ENCODE results near the gene DPP4.

The DPP4 gene

DNA sequence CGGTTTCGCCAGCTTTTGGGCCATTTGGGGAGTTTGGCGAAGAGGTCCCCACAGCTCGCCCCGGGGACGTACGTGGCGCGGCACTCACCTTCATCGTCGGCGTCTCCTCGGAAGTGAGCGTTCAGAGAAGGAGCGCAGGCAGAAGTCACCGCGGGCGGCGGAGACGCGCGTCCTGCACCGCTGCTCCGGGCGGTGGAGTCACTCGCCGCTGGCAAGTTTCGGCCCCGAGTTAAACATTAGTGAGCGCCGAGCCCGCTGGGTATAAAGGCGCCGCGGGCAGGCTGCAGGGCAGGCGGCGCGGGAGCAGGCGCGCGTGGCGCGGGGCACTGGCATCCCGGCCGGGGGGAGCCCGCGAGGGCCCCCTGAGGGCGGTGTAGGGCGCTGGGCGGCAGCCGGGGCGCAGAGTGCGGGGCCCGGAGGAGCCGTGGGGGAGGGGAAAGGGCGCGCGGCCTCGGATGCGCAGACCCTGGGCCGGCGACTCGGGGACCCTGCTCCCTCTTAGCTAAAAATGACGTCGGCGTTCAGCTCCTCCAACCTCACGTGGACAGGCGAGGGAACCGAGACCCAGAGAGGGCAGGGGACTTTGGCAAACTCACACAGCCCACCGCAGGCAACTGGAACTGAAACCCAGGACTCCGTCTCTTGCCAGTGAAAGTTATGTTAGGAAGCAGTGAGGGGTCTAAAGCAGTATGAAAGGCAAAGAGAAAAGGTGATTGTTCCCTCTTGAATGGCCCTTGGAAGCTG is at the start of gene DPP4:
DPP4 (minus strand) TSS at position 328 of the 744 bp plus-strand sequence; CDS start at position 94, 234 bp downstream.
- peak; percentile 28 for DNase-seq

DNA sequence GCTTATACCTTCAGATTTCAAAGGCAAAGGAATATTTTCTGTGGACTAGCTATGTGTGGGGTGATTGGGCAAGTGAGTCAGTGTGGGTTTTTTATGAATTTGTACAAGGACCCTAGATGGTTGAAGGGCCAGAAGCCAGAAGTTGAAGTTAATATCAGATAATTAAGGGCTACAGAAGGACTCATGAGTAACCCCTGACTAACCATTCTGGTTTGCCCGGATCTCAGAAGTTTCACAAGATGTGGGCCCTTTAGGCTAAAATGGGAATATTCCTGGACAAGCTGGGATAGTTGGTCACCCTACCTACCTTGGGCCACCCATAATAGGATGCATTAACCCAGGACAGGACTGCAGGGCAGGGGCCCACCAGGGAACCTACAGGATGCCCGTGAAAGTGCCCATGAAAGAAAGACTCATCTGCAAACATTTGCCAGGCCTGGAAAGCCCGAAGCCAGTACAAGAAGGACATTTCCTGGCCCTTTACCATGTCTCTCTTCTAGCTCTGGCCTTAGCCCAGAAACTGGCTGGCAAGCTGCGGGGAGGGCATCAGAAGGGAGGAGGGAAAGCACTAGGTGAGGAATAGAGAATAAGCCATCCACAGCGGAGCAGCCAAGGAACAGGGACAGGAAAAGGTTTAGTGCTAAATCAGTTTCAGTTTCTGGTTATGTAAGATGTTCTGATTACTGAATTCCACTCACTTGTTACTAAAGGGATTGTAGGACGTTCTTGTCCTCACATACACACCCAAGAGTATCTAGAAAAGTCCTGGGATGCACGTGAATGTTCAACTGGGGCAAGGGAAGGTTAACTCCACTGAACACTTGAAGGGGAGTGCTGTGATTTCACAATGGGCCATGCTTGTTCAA is 44.4 kb upstream of the DPP4 start:
- DNase-seq = peak; percentile 95

DNA sequence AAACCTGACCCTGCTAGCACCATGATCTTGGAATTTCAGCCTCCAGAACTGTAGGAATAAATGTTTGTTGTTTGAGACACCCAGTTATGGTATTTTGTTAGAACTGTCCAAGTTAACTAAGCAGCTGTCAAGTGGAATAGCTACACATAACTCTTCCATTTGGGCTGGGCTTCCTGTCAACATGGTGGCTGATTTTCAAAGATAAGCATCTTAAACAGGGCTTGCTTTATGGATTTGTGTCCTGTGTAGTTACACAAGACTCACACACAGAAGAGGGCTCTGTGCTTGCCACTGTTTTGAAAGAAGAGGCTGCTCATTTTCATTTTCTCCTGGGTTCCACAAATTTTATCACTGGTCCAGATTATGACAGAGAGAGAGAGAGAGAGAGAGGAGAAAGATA is 42.3 kb upstream of the DPP4 start:
- DNase-seq = no peak

DNA sequence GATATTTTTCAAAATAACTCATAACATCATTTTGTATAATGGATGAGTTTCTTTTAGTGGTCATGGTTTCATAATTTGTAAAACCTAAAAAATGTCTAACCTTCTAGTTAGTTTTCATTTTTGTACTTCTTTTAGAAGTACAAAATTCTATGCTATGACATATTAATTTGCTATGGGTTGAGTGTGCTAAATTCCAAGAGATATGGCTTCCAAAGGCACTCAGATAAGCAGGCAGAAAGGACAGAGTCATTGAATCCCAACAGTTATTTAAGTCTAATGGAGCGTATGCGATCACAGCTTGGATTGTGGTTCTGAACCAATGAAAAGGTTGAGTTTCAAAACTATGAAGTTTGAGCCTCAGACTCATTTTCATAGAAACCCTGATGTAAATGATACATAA is 41.1 kb upstream of the DPP4 start:
- DNase-seq = no peak

DNA sequence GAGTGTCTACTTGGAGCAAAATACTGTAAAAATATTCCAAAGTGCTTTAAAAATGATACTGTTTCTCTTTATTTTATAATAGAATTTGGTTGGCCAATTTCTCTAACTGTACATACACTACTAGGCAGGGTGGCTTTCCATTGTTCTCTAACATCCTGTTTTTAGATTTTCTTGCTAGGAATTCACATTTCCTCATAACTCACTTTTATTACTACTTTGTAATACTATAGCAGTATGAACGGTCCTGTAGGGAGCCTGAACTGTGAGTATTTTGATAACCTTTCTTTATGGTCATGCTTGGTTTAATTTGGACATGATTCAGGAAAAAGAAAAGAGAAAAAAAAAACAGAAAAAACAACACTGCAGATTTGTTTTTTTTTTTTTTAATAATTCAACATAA is 40.3 kb upstream of the DPP4 start:
- DNase-seq = no peak

DNA sequence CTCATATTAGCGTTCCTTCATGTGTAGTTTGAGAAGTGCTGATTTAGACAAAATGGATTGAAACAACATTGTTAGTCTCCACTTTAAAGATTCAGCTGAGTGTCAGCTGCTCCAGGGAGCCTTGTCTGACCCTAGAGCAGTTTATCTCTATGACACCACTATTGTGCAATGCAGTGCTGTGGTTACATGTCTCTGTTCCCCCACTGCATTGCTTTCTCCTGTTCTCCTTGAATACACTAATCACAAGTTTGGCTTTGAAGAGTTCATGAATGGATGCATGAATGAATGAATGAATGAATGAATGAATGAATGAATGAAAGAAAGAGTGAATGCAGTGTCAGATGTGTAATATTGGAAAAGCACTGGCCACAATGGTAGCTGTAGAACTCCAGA is 39.8 kb upstream of the DPP4 start:
- DNase-seq = peak; percentile 81

DNA sequence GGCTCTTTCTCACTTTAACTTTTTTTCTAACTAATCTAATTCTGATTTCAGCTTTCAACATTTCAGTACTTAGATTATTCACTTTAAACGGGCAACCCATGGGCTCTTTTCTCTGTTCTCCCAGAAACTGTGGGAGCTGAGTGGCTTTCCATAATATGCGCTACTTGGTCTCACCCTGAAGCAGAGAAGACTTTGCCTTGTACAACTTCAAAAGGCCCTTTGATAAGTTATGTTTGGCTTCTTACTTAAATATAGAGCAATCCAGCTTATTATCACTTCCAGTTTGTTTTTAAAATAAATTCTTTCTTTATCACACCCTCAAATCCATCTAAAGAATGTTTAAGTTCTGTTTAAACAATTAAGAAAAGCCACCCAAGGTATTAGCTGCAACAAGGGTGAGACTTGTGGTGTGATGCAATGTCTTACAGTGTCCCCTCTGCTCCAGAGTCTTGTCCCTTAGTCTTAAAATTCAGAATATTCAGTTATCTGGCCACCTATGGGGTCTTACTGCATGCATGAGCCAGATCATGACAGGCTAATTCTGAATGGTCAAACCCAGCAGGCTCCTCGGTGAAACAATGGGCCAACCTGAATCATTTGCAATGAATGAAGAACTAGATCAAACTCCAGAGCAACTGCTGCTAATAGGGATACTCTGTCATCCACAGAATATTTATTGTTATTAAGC is 39.2 kb upstream of the DPP4 start:
- DNase-seq = no peak

DNA sequence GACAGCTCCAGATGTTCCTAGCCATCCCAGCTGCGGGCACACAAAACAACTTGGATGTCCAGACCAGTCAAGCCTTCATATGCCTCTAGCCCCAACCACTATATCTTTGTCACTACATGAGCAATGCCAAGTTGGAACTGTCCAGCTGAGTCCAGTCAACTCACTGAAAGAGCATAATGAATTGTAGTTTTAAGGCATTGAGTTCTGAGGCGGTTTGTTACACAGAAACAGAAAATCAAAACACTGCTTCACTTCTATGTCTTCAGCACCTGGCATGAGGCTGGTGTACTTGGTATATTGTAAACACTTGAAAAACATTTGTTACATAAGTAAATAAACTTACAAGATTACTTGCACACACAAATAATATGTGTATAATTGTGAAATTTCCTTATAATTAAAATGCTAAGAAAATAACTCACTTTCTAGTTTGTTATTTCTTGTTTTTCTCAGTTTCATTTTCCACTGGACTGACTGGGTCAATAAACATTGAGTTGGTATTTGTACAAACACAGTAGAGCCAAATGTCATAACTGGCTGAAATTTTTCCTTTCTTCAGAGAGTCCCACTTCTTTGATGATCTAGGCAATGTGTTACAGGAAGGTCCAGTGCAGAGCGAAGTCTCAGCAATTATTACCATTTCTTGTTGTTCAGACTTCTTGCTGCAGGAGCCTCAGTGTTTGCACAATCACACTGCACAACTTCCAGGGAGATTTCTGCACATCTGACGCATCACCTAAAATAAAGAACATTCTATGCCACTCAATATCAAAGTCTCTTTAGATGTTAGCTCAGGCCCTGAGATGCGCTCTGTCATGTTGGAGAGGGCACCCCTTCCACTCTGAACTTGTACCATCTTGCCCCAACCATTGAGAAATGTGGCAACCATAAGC is 38.2 kb upstream of the DPP4 start:
- DNase-seq = no peak

DNA sequence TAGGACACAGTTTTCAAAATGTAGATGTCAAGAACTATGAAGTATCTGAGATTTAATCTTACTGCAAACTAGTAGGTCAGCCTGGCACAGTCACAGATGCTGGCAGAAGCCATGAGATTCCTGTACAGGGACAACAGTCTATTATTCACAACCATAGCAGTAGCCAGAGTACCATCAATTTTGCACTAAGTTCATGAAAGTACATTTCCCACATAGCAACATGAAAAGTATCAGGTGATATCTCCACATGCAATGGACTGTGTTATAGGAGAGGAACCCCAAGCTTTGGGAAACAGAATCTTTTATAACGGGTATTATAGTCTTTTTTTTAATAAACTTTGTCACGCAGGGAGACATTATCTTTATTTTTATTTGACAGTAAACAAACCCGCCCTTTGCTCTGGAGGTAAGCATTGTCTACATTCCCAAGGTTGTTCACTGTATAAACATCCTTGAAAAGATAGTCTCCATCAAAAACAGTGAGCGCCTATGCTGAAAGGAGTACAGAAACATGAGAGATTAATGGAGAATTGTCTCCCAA is 33.4 kb upstream of the DPP4 start:
- DNase-seq = no peak

DNA sequence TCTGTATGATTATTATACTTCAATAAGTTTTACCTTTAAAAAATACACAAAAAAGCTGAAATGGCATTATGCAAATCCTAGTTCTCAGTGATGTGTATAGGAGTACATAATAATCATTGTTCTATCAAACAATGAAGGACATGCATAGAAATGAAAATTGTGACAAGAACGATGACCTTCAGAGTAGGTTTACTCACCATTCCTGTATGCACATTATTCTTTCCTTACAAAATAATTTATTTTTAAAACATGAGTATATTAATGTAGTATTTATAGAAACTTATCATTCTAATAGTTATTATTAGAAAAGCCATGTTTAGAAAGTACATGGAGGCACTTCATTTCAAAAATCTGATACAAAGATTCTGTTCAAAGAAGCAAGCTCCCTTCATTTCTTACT is 32.7 kb upstream of the DPP4 start:
- no peak for DNase-seq

DNA sequence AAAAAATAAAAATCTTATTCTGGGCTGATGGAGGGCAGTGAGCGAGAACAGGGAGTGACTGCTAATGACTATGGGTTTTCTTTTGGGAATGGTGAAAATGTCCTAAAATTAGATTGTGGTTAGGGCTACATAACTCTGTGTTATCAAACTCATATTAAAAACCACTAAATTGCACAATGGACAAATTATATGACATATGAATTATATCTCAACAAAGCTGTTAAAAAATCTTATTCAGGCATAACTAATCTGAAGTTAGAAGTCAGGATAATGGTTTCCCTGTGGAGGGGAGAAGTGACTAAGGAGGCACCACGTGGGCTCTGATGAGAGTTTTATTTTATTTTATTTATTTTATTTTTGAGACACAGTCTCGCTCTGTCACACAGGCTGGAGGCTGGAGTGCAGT is 32.1 kb upstream of the DPP4 start:
- peak; percentile 79 for DNase-seq

DNA sequence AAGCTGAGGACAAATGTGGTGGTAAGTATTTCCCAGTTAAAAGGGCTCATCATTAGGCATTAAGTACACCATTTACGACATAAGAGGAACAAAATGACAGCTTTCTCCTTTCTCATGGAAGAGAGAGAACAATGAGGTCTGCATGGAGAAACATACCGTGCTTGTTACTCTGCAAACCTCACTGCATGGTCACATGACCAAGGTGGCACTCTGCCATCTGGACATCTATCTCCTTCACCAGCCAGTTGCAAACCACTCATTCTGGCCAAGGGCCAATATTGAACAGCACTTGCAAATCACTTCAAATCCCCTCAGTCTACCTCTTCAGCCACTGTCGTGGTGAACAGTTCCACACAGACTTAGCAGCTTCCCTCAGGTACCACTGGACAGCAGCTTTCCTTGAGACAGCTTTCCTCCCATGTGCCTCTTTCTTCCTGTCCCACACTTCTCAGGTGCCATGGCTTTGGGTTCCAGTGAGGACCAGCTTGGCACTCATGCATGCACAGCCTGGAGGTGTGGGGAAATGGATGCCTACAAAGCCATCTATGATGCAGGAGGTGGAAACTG is 29.5 kb upstream of the DPP4 start:
- DNase-seq = no peak

DNA sequence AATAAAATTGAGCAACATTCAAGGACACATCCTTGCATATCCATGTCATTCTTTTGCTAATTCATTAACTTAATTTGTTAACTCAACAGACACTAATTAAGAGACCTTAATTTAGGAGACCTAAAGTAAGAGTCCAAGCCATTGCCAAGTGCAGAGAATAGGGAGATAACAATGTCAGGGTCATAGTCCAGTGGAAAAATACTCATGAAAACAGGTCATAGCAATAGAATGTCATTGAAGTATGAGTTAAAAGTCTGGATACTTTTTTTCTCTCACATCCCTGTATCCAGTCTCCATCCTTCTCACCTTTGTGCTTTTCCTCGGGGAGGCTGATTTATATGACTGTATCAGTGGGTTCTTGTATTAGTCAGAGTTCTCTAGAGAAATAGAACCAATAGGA is 26.6 kb upstream of the DPP4 start:
- no peak for DNase-seq

DNA sequence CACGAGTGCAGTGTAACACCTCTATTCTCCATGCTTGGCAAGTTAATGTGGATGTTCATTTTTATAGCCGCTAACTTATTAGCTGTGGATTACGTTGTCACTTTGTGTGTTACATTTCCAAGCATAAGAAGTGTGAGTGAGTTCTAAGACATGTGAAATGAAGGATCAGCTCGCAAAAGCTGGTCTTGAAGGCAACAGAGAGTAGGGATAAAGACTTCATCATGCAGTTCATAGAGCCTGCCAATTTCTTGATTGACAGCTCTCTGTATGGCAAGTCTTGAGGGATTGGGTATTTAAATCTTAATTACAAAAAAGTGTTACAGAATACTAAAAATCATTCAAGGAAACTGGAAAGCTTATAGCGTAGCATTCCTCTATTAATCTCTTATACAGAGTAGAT is 25.8 kb upstream of the DPP4 start:
- no peak for DNase-seq

DNA sequence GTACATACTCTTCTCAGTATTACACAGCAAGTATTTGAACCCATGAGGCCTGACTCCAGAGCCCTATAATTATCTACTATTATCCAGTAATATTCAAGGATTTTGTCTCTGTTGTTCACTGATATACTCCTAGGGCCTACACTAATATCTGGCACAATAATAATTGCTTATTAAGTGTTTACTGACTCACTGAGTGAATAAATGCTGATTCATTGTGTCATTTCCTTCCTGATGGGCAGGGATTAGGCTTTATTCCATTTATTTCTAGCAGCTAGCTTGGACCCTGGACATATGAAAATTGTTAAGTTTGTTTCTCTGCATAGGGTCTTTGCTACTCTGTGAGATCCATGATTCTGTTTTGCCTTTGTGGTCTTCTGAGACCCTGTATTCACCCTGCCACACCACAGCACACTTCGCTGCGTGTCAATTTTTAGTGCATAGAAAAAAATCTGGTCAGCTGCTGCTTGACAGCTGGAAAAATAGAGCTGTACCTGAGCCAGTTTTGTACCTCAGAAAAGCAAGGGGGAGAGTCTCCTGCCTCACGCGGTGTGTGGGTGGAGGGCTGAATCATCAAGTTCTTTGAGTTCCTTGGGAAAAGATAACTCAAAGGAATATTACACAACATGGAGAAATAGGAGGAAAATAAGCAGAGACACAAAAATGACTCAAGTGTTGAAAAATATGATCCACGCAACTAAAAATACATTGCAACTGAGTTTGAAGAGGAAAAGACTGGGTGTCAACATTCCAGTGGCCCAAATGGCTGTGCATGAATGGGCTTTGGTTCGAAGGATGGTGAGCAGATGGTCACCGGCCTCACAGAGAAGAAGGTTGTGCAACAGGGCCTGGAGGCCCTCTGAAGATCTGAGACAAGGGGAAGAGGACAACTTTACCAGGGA is 18.9 kb upstream of the DPP4 start:
- peak; percentile 98 for DNase-seq

DNA sequence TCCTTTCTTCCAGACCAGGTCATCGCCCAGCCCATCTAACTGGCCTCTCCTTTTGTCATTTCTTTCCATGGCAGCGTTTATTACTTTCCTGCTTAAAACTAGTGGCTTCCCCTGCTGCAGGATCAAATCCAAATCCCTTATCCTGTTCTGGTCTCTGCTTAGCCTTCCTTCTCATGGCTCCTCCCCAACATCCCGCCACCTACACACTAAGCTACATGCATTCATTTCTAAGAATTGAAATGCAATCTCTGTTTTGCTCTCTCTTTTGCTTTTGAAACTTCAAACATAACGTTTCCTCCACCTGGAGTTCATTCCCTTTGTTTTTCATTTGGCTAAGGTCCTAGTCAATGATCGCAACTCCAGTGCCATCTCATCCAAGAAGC is 18.0 kb upstream of the DPP4 start:
- no peak for DNase-seq

DNA sequence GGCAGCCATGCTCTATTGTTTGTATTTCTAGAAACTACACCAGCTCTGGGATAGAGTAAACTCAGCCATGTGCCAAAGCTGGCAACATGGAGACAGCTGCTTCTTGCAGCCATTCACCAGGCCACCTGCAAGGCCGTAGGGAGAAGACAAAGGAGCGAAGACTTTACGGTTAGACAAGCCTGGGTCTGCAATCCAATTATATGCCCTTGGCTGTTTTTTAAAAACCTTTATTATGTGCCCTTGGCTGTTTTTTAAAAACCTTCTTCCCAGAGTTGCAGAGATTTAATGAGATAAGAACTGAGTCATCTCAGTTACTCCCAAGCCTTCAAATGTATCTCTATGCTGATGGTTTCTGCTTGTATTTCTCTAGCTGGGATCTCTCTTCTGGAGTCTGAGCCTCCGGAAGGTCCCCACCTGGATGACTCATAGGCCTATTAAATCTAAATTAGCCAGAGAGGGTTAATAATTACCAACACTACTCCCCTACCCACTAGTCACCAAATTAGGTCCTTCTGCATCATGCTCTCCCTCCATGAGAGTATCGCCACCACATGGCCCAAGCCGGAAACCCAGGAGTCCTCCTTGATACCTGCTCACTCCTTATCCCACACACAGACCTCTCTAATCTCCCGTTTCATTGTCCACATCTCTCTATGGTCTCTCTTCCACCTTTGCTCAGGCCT is 17.5 kb upstream of the DPP4 start:
- DNase-seq = no peak

DNA sequence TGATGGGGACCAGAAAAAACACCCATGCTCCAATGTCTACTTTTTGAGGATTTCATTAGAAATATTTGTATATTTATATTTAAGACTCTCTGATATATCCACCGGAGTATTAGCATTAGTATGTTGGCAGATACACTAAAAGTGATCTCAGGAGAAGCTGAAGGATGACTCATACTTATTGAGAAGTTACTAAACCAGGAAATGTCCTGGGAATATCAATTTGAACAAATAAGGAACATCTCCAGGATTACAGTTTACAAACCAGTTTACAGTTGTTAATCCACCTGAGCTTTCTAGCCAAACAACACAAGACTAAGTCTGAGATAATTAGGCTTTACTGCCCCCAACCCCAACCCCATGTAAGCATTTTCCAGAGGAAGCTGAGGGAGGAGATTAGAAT is 16.1 kb upstream of the DPP4 start:
- peak; percentile 80 for DNase-seq

DNA sequence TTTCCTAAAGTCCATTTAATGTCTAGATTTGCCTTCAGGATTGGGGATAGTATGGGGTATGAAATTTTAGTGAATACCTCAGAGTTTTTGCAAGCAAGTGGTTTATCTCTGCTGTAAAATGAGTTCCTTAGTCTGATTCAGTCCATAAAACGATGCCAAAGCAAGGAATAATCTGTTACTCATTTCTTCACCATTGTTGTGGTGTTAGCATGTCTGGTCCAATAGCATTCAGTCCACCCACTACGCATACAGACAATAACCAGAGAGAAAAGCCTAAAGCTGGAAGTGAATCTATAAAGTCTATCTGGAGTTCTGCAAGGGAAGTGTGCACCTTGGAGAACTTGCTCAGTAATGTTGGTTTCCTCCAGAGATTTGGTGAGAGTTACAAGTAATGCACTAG is 12.9 kb upstream of the DPP4 start:
- peak; percentile 68 for DNase-seq
